Loucy (cell line): Measurements from ENCODE around the gene LINGO3.

Source experiments
- EZH2phosphoT487 ChIP-seq: fragments of 200-600 bp; IDR thresholded peaks from 2 replicates; pipeline ENCODE4 v1.6.1; 2018; ENCODE audit warnings: antibody characterized with exemption, mild to moderate bottlenecking, moderate library complexity, borderline replicate concordance
- TF ChIP-seq, protein P1 (sequence below): fragments of 200-600 bp; sonication (generic); conservative IDR thresholded peaks from 2 replicates; pipeline ENCODE4 v1.5.1; 2014; ENCODE audit warnings: mild to moderate bottlenecking, antibody characterized with exemption, low read length

GRCh38 chr19:2320939-2321338, 13.0 kb upstream of the LINGO3 start:
- TF ChIP-seq, protein P1, sequence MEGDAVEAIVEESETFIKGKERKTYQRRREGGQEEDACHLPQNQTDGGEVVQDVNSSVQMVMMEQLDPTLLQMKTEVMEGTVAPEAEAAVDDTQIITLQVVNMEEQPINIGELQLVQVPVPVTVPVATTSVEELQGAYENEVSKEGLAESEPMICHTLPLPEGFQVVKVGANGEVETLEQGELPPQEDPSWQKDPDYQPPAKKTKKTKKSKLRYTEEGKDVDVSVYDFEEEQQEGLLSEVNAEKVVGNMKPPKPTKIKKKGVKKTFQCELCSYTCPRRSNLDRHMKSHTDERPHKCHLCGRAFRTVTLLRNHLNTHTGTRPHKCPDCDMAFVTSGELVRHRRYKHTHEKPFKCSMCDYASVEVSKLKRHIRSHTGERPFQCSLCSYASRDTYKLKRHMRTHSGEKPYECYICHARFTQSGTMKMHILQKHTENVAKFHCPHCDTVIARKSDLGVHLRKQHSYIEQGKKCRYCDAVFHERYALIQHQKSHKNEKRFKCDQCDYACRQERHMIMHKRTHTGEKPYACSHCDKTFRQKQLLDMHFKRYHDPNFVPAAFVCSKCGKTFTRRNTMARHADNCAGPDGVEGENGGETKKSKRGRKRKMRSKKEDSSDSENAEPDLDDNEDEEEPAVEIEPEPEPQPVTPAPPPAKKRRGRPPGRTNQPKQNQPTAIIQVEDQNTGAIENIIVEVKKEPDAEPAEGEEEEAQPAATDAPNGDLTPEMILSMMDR, result no peak
- no peak for TF ChIP-seq EZH2phosphoT487
